ENCODE results near the gene TMEM255B. TPM values are rescaled to one million over a fixed set of nuclear protein-coding genes. Genes with fewer than 3 reads are reported as not detected.
A peak's percentile ranks its signal among the peaks of the same experiment; 100 is the strongest.

Gene TMEM255B
- total RNA-seq, 6 donors from 2014 or later = 1.4 to 39.0 (median 13.8) TPM

DNA sequence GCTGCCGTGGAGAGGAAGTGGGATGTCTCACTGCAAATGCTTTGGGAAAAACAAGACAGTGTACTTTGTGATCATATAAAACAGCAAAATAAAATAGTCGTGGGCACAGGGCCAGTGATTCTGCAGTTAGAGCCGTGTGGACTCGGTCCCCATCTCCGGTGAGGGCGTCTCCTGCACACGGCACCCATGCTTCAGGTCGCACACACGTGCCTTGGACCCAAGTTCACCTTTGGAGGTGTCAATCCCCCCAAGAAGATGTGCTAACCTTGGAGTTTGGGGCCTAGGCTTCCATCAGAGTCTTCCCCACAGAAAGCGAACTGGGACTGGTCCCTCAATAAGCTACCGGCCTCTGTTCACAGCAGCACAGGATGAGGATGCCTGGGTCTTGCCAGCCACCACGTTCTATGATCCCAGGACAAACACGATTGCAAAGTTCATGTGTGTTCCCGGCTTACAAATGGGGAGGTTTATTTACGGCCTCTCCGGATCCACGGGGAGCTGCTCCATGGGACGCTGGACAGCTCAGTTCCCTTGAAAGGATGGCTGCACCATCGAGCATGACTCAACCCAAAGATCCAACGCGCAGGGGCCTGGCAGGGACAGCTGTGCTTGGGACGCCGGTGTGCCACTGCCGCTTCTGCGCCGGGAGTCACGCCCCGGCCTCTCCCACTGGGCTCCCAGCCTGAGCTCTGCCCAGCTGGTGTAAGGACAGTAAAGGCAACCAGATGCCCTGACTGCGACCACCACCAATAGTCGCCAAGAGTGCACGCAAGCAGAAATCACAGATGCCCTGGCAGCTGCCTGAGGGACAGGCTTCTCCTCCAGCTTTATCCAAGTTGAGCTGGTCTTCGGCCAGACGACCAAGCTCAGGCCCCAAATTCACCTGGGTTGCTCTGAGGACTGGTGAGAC, 96.2 kb downstream of the TMEM255B start:
- no peaks in the 10 kb centered on the region for H3K36me3 ChIP-seq
- peaks cover 40 to 59% (median 55%) of the 10 kb centered on the region in 4 donors for H3K4me1 ChIP-seq
- no peaks in the 10 kb centered on the region for H3K27me3 ChIP-seq
- DNase-seq = peak in 1 of 2 donors; percentile 67
- H3K4me3 ChIP-seq = no peak overlapping the region
- peak in 1 of 2 donors; percentile 14 for ATAC-seq (ENCODE audit: low FRiP score in 2 of 2)
- peak overlapping the region in 2 of 4 donors; percentile 42 to 49 for H3K27ac ChIP-seq
- H3K9me3 ChIP-seq = no peaks in the 10 kb centered on the region
- WGBS, 2 donors = 69 to 76% methylated on average over 27 to 33 of the region's 33 CpGs
- TF ChIP-seq, protein P1, sequence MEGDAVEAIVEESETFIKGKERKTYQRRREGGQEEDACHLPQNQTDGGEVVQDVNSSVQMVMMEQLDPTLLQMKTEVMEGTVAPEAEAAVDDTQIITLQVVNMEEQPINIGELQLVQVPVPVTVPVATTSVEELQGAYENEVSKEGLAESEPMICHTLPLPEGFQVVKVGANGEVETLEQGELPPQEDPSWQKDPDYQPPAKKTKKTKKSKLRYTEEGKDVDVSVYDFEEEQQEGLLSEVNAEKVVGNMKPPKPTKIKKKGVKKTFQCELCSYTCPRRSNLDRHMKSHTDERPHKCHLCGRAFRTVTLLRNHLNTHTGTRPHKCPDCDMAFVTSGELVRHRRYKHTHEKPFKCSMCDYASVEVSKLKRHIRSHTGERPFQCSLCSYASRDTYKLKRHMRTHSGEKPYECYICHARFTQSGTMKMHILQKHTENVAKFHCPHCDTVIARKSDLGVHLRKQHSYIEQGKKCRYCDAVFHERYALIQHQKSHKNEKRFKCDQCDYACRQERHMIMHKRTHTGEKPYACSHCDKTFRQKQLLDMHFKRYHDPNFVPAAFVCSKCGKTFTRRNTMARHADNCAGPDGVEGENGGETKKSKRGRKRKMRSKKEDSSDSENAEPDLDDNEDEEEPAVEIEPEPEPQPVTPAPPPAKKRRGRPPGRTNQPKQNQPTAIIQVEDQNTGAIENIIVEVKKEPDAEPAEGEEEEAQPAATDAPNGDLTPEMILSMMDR (IDR thresholded peaks at IDR 0.05) = no peak
- TF ChIP-seq POLR2AphosphoS5 (IDR thresholded peaks at IDR 0.05) (no peak), POLR2A (IDR thresholded peaks at IDR 0.05) (no peak), EP300 (IDR thresholded peaks at IDR 0.05) (no peak)

DNA sequence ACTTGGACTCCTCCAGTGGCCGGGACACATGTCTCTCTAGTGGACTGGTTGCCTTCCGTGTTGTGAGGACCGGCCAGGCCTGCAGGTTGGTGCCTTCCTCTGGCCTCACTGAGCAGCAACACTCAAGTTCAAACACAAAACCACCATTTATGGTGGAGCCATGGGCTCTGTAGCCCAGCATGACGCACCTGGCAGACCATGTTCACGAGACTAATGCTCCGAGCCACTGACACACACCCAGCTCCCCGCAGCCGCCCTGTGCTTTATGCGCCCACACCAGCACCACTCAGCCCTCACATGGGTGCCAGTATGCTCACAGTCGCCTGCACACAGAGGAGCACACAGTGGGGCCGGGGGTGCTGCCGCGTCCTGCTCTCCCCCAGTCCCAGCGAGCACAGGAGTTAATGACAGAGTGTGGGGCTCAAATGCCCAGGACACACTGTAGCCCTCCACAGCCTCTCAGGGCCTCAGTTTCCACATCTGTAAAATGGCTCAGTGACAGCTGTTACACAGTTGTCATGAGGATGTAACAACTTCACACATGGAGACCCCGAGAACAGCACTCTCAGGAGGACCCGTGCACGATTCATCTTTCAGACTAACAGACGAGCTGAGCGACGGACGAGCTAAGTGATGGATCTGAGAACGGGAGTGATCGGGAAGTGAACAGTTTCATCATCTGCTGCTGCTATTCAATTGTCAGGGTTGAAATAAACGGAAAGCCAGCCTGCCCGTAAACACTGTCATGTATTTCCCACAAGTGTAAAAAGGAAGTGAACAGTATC, 97.1 kb downstream of the TMEM255B start:
- Histone ChIP-seq H3K4me3 (no peak overlapping the region), H3K9me3 (no peaks in the 10 kb centered on the region), H3K4me1 (peaks cover 47 to 67% (median 62%) of the 10 kb centered on the region in 4 donors), H3K36me3 (no peaks in the 10 kb centered on the region), H3K27ac (peak overlapping the region in 2 of 4 donors; percentile 17 to 42), H3K27me3 (no peaks in the 10 kb centered on the region)
- 72 to 79% methylated on average over 17 to 25 of the region's 25 CpGs for WGBS, 2 donors
- DNase-seq (peak in 1 of 2 donors; percentile 68), ATAC-seq (ENCODE audit: low FRiP score in 2 of 2) (no peak)
- TF ChIP-seq POLR2AphosphoS5 (IDR thresholded peaks at IDR 0.05) (peak in 1 of 2 donors; percentile 18), POLR2A (IDR thresholded peaks at IDR 0.05) (no peak)

DNA sequence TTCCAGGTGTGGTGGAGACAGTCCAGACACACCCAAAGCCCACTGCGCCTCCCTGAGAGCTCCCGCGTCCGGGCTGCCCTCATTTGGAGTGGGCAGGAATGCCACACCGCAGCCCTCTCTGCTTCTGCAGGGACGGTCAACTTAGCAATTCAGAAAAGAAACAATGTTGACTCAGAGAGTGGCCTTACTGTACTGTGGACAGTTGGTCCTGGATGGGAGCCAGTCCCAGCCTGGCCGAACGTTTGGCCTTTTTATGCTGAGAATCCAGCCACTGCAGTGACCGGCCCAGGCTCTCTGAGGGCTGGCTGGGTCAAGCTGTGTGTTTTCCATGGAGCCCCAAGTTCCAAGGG, 97.7 kb downstream of the TMEM255B start:
- Histone ChIP-seq H3K4me3 (no peak overlapping the region), H3K9me3 (no peaks in the 10 kb centered on the region), H3K36me3 (no peaks in the 10 kb centered on the region), H3K4me1 (peaks cover 52 to 73% (median 66%) of the 10 kb centered on the region in 4 donors), H3K27ac (no peak overlapping the region), H3K27me3 (no peaks in the 10 kb centered on the region)
- DNase-seq (peak in 1 of 2 donors; percentile 49), ATAC-seq (ENCODE audit: low FRiP score in 2 of 2) (no peak)
- WGBS, 2 donors = 43 to 69% methylated on average over 6 to 9 of the region's 9 CpGs
- TF ChIP-seq, protein P1 (IDR thresholded peaks at IDR 0.05) = no peak
- TF ChIP-seq EP300 (IDR thresholded peaks at IDR 0.05) (no peak), POLR2AphosphoS5 (IDR thresholded peaks at IDR 0.05) (peak; percentile 1 to 3), POLR2A (IDR thresholded peaks at IDR 0.05) (no peak)

DNA sequence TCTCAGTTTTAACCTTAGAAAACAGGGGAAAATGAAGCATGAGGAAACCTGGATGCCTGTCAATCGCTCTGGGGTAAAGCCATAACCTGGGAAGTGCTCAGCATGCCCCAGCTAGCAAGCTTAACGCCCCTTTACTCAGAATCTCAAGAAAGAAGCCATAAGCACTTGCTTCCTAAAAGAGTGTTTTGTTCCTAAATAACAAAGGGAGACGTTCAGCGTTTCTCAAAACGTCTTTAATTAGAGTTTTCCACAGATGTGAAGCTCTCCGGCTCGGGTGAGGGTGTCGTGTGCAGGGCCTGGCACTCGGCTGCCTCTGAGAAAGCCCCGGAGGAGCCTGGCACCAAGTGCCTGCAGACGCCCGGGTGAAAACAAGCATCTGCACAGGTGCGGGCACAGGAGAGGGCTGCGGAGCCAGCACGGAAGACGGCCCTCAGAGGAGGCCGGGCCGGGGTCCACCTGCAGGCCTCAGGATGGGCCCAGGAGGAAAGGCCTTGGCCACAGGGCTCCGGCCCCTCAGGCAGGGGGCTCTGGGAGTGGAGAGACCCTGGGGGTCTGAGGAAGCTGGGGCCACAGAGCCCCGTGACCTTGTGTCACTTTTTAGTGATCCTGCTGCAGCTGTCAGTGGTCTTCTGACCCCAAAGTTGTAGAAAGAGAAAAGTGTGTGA, 98.6 kb downstream of the TMEM255B start:
- peaks cover 61 to 80% (median 73%) of the 10 kb centered on the region in 4 donors for H3K4me1 ChIP-seq
- WGBS, 2 donors = 88 to 90% methylated on average over 20 of the region's 20 CpGs
- no peak overlapping the region for H3K27ac ChIP-seq

More for the DNA sequence above, 98.6 kb downstream of the TMEM255B start:
- DNase-seq (peak in 1 of 2 donors; percentile 73), ATAC-seq (ENCODE audit: low FRiP score in 2 of 2) (no peak)
- H3K36me3 ChIP-seq = no peaks in the 10 kb centered on the region
- H3K27me3 ChIP-seq = no peaks in the 10 kb centered on the region
- no peaks in the 10 kb centered on the region for H3K9me3 ChIP-seq
- no peak overlapping the region for H3K4me3 ChIP-seq
- TF ChIP-seq POLR2AphosphoS5 (IDR thresholded peaks at IDR 0.05) (no peak), EP300 (IDR thresholded peaks at IDR 0.05) (no peak), POLR2A (IDR thresholded peaks at IDR 0.05) (no peak)
- TF ChIP-seq, protein P1 (IDR thresholded peaks at IDR 0.05) = no peak

All from upper lobe of left lung (tissue), 6 donors.